ENCODE results near the gene MCM8. TPM values are rescaled to one million over a fixed set of nuclear protein-coding genes. Genes with fewer than 3 reads are reported as not detected.

MCM8 gene
- total and polyA plus RNA-seq, 9 of the 15 experiments (the other 6 are each of a cell fraction or from before 2014, with no cell fraction given) = 4.5 to 43.8 (median 25.4) TPM

DNA sequence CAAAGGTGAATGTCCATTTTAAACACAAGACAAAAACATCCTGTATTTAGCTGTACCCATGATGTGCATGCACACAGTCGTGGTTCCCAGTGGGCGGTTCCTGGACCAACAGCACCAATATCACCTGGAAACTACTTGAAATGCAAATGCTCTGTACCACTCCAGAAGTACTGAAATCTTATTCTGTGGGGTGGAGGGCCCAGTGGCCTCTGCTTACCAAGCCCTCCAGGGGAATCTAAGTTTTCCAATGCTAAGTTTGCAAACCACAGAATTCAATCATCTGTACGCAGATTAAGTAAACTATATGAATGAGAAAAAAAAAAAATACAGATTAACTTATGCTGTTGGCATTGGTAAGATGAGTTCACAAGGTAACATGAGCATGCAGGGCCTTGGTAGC is 14.2 kb upstream of the MCM8 start (continued):
- TF ChIP-seq JUN (IDR thresholded peaks at IDR 0.05; ENCODE audit: borderline replicate concordance, low read depth, low read length) (no peak), JUN (CRISPR knock-in tag; IDR thresholded peaks at IDR 0.05; ENCODE audit: borderline replicate concordance) (no peak), SIRT6 (IDR thresholded peaks at IDR 0.05; ENCODE audit: low read depth, low read length) (no peak), RFX1 (IDR thresholded peaks at IDR 0.05) (no peak)

DNA sequence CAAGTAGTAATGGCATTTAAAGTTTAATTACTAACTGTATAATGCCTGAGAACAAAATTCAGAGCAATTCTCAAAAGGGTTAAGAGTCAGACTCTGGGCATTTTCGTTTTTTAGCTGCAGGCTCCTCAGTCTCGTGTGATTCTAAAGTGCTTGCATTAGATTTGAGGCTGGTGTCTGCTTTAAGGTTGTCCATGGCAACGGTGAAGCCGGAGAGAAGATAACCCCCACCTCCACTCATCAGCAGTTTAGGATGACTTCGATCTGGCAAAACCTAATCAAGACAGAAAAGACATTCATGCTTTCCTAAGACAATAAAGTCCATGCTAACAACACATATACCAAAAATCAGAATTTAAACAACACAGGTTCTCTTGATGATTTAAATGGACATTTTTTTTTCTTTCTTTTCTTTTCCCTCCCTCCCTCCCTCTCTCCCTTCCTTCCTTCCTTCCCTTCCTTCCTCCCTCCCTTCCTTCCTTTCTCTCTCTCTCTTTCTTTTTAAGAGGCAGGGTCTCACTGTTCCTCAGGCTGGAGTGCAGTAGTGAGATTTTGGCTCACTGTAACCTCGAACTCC is 11.9 kb upstream of the MCM8 start:
- no peak overlapping the region for H3K9ac ChIP-seq (ENCODE audit: insufficient read depth in 1 of 2, low read depth in 2 of 2, low read length in 2 of 2)
- peaks cover 50% of the 10 kb centered on the region; the same call in 1 of the 3 replicates for H3K36me3 ChIP-seq (ENCODE audit: control insufficient read depth, insufficient read depth, low read length)
- CTCF ChIA-PET (ENCODE audit: low intra/inter-chr PET ratio) = interaction anchor here (0.6 kb wide), 1 partner anchor 9 kb away, joined by 3 read pairs; no protein-coding TSS in a partner anchor
- no peak for FAIRE-seq
- no peak overlapping the region for H2AFZ ChIP-seq (ENCODE audit: low read depth, low read length)
- H3K27ac ChIP-seq (ENCODE audit: extremely low read depth, low read depth, low read length) = no peak overlapping the region
- H3K27me3 ChIP-seq (ENCODE audit: control insufficient read depth in 2 of 2, insufficient read depth in 2 of 2, low read length in 2 of 2) = no peaks in the 10 kb centered on the region
- 58% methylated on average over 5 of the region's 6 CpGs for WGBS (ENCODE audit: insufficient coverage, low coverage, missing lambda C conversion rate)
- H3K4me3 ChIP-seq = no peak overlapping the region
- BruUV-seq (replicated peaks) = no TSS peak
- TF ChIP-seq RFX1 (IDR thresholded peaks at IDR 0.05) = peak; percentile 47
- no peak for TF ChIP-seq MIER1 (IDR thresholded peaks at IDR 0.05; ENCODE audit: low read depth)
- TF ChIP-seq NELFE (IDR thresholded peaks at IDR 0.05; ENCODE audit: insufficient read depth, insufficient read length) = no peak
- no peak overlapping the region for H3K4me2 ChIP-seq (ENCODE audit: insufficient read depth, low read length)
- no peaks in the 10 kb centered on the region for H3K9me1 ChIP-seq (ENCODE audit: control insufficient read depth, insufficient read depth, low read length)
- no peaks in the 10 kb centered on the region for H3K9me3 ChIP-seq (replicated peaks; ENCODE audit: control insufficient read depth, insufficient read depth, low read depth, low read length)
- H3K79me2 ChIP-seq (ENCODE audit: control insufficient read depth, insufficient read depth, low read length) = no peaks in the 10 kb centered on the region
- intact Hi-C loops (cut with micrococcal nuclease) (no loop called here), in situ Hi-C loops (cut with MboI) (no loop called here)
- ATAC-seq = no peak
- POLR2A ChIA-PET = no interaction called here
- H4K20me1 ChIP-seq (replicated peaks; ENCODE audit: control insufficient read depth, insufficient read depth, low read length) = no peaks in the 10 kb centered on the region
- no peaks in the 10 kb centered on the region for H3K4me1 ChIP-seq (replicated peaks in 1 of 2; ENCODE audit: control insufficient read depth in 2 of 2, insufficient read depth in 2 of 2, low read length in 2 of 2)
- no peak for DNase-seq (ENCODE audit: extremely low read depth in 1 of 4, low spot score in 3 of 4)
